PC-9 (cell line): ENCODE measurements around the gene C1QTNF12.

ENCODE experiments used
- CTCF ChIP-seq: fragments of 200-600 bp; sonication (generic); conservative IDR thresholded peaks from 2 replicates; pipeline ENCODE4 v1.6.1; 2017; ENCODE audit warnings: mixed run types, antibody characterized with exemption, mild to moderate bottlenecking, moderate library complexity
- EZH2 ChIP-seq: fragments of 200-600 bp; sonication (generic); IDR thresholded peaks from 2 replicates; pipeline ENCODE4 v1.8.0; 2017; ENCODE audit warnings: antibody characterized with exemption, low read depth

GRCh38 chr1:1262071-1262470, 15.5 kb upstream of the C1QTNF12 start:
- TF ChIP-seq CTCF (no peak), EZH2 (no peak)
